ENCODE measurements around the gene ISG15.

ISG15 gene

DNA sequence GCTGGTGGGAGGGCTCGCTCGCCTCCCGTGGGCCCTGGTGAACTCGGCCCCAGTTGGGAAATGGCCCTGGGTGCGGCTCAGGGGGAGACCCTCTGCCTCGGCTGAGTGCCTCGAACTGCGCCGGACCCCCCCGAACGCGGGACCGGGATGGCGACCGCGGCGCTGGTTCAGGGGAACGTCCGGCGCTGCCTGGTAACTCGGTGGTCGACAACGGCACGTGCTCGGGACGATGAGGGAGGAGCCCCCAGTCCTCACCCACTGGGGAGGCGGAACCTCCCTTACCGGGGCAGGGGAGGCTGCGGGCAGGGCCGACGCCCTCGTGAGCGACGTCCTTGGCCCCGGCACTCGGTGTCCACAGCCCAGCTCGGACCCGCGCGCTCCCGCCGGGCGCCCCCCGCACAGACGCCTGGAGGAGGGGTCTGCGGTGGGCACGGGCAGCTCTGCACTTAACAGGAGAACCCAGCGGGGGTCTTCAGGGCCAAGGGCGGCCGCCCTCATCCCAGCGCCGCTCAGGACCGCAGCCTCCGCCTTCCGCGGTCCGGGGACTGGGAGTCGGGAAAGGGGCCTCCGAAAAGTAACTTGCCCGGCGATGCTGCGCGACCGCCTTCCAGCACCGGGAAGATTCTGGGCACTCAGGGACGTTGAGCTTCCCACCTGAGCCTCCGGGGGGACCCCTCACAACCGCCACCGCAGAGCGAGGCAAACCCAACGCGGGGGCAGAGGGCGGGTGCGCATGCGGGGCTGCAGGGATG lies 15.1 kb upstream of the ISG15 start:
- TF ChIP-seq, protein P1, sequence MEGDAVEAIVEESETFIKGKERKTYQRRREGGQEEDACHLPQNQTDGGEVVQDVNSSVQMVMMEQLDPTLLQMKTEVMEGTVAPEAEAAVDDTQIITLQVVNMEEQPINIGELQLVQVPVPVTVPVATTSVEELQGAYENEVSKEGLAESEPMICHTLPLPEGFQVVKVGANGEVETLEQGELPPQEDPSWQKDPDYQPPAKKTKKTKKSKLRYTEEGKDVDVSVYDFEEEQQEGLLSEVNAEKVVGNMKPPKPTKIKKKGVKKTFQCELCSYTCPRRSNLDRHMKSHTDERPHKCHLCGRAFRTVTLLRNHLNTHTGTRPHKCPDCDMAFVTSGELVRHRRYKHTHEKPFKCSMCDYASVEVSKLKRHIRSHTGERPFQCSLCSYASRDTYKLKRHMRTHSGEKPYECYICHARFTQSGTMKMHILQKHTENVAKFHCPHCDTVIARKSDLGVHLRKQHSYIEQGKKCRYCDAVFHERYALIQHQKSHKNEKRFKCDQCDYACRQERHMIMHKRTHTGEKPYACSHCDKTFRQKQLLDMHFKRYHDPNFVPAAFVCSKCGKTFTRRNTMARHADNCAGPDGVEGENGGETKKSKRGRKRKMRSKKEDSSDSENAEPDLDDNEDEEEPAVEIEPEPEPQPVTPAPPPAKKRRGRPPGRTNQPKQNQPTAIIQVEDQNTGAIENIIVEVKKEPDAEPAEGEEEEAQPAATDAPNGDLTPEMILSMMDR (IDR thresholded peaks at IDR 0.05; ENCODE audit: insufficient read depth, low read length, missing control alignments) = no peak
- no peak for DNase-seq (ENCODE audit: low read depth, low spot score)
- peak overlapping the region; percentile 30 for H3K4me3 ChIP-seq (ENCODE audit: low read depth, low read length)
- POLR2A ChIA-PET = interaction anchor here (0.7 kb wide), 1 partner anchor 362 kb away, joined by 3 read pairs; no protein-coding TSS in a partner anchor
- CTCF ChIA-PET = interaction anchor here (1.4 to 9.5 kb wide), 4 partner anchors 15 to 66 kb away, joined by 3 to 101 read pairs (median 4); partner anchors contain the start of genes PERM1 and PLEKHN1

DNA sequence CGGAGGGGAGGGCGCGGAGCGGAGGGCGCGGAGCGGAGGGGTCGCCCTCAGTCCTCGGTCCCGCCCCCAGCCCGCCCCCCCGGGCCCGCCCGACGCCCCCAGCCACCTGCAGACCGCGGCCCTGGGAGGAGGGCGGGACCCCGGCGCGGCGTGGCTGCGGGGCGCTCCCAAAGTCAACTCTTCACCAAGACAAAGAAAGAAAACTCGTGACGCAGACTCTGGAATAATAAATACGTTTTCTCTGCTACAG lies 14.6 kb upstream of the ISG15 start:
- H3K4me3 ChIP-seq (ENCODE audit: low read depth, low read length) = peak overlapping the region; percentile 73
- ChIA-PET POLR2A (no interaction called here), CTCF (interaction anchor here (1.4 to 9.5 kb wide), 2 partner anchors 16 to 32 kb away, joined by 3 to 101 read pairs; partner anchors contain the start of genes PERM1 and PLEKHN1)
- TF ChIP-seq, protein P1 (IDR thresholded peaks at IDR 0.05; ENCODE audit: insufficient read depth, low read length, missing control alignments) = no peak
- no peak for DNase-seq (ENCODE audit: low read depth, low spot score)

GRCh38 chr1:998995-999724 lies 14.1 kb upstream of the ISG15 start:
- ChIA-PET CTCF (interaction anchor here (9.5 kb wide), 1 partner anchor 16 kb away, joined by 101 read pairs; the partner anchor contains the start of gene PERM1), POLR2A (interaction anchor here (1.4 kb wide), 1 partner anchor 15 kb away, joined by 9 read pairs; the partner anchor contains the start of gene ISG15)

DNA sequence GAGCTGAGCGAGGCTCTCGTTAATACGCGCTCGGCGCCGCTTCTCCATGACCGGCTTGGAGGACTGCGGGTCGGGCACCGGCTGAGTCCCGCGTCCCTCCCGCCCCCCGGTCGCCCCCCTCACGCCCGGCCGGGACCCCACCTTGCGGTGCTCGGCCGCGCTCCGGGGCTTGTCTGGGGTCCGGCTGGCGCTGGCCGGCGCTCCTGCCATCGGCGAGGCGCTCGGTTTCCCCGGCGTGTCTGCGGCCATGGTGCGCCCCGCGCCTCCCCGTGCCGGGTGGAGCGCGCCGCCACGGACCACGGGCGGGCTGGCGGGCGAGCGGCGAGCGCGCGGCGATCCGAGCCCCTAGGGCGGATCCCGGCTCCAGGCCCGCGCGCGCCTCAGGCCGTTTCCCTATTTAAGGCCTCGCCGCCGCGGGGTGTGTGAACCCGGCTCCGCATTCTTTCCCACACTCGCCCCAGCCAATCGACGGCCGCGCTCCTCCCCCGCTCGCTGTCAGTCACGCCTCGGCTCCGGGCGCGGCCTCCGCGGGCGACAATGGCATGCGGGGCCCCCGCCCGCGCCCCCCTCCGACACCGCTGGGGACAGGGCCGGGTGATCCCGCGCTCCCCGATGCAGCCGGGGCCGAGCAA lies 13.5 kb upstream of the ISG15 start, which contains the start of gene HES4:
HES4 (minus strand) TSS at position 373 of the 632 bp plus-strand sequence; CDS start at position 249, 124 bp downstream.
- CTCF ChIA-PET = interaction anchor here (3.1 to 9.5 kb wide), 2 partner anchors 17 to 23 kb away, joined by 20 to 101 read pairs; partner anchors contain the start of gene PERM1
- peak; percentile 51 for DNase-seq (ENCODE audit: low read depth, low spot score)
- TF ChIP-seq, protein P1 (IDR thresholded peaks at IDR 0.05; ENCODE audit: insufficient read depth, low read length, missing control alignments) = no peak
- peak within 1 kb of the TSS; percentile 73 for H3K4me3 ChIP-seq (ENCODE audit: low read depth, low read length)
- POLR2A ChIA-PET = interaction anchor here (1.4 kb wide), 1 partner anchor 14 kb away, joined by 9 read pairs; the partner anchor contains the start of gene ISG15

More at GRCh38 chr1:998995-999724, 14.1 kb upstream of the ISG15 start:
- peak overlapping the region; percentile 73 for H3K4me3 ChIP-seq (ENCODE audit: low read depth, low read length)
- DNase-seq (ENCODE audit: low read depth, low spot score) = no peak
- TF ChIP-seq, protein P1 (IDR thresholded peaks at IDR 0.05; ENCODE audit: insufficient read depth, low read length, missing control alignments) = peak; percentile 6

GRCh38 chr1:1000357-1001056 lies 12.8 kb upstream of the ISG15 start:
- TF ChIP-seq, protein P1 (IDR thresholded peaks at IDR 0.05; ENCODE audit: insufficient read depth, low read length, missing control alignments) = no peak
- CTCF ChIA-PET = interaction anchor here (0.7 to 9.5 kb wide), 7 partner anchors 8 to 95 kb away, joined by 3 to 111 read pairs (median 11); partner anchors contain the start of genes ISG15 and PERM1
- peak overlapping the region; percentile 73 for H3K4me3 ChIP-seq (ENCODE audit: low read depth, low read length)
- DNase-seq (ENCODE audit: low read depth, low spot score) = peak; percentile 44
- POLR2A ChIA-PET = interaction anchor here (1.4 kb wide), 1 partner anchor 13 kb away, joined by 9 read pairs; the partner anchor contains the start of gene ISG15

Measured in AG04449 (cell line).